DMS 273 treated with DMSO at 0.1 percent for 48 hours (cell line): ENCODE results near the gene CTU2.

ENCODE experiments used
- DNase-seq: peaks from one replicate; lab custom pipeline; 2025; lab: John Stamatoyannopoulos, UW

Gene CTU2

GRCh38 chr16:88681709-88682451, 24.4 kb upstream of the CTU2 start:
- no peak for DNase-seq

- no peak for DNase-seq
These were observed 21.6 kb upstream of the CTU2 start for GRCh38 chr16:88684569-88685155.

- DNase-seq = no peak
These were observed 20.9 kb upstream of the CTU2 start for GRCh38 chr16:88685156-88686061.

DNA sequence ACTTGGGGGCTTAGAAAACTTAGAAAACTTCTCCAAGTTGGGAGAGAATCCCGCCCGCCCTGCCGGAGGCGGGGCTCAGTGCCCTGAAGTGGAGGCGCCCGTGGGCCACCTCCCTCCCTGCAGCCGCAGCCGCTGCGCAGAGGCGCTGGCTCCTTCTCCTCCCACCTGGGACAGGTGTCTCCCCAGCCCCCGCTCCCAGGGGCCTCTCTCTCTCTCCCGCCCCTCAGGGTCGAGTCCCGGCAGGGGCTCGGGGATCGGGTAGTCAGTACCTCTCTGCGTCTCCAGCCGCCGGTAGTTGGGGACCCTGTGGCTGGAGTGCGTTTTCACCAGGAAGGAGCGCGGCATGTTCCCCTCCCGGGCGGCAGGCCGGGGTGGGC, 20.3 kb upstream of the CTU2 start:
- no peak for DNase-seq

- no peak for DNase-seq
These were observed 19.7 kb upstream of the CTU2 start, which contains the start of gene SNAI3 for GRCh38 chr16:88686439-88687253. SNAI3 (minus strand) TSS chr16:88686507; CDS start chr16:88686406, 101 bp downstream.

- no peak for DNase-seq
These were observed 19.1 kb upstream of the CTU2 start for GRCh38 chr16:88687254-88687576.

- DNase-seq = no peak
These were observed 18.7 kb upstream of the CTU2 start for GRCh38 chr16:88687676-88688012.

DNA sequence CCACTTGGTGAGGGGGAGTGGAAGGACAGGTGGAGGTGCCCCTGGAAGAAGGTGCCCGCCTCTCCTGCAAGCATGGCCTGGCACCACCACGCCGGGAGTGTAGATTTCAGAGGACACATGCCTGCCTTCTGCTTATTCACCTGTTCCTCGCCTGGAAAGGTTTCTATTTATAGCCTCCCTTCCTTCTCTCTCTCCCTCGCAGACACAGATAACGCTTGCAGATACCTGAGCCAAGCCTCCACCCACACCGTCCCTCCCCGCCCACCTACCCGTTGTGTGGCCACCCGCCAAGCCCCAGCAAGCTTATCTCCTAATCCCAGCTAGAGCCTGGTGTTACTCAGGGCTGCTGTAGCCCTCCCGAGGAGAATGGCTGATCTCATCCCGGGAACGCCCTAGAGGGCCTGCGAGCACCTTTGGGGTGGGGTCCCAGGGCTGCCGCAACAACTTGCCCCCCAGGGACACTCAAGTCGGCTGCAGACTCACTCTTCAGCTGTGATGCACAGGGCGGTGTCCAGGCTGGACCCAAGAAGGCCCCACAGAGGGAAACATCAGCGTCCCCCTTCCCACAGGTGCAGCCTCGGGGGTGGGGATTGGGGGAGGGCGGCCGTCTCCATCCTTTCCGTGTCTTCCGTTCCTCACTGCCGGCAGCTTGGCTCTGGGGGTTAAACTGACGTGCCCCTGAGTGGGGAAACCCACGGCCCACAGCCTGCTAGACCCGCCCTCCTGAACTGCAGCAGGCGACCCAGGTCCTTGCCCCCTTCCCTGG, 18.1 kb upstream of the CTU2 start:
- no peak for DNase-seq

GRCh38 chr16:88690341-88691128, 15.8 kb upstream of the CTU2 start:
- no peak for DNase-seq

GRCh38 chr16:88691129-88691813, 15.0 kb upstream of the CTU2 start:
- DNase-seq = no peak

DNA sequence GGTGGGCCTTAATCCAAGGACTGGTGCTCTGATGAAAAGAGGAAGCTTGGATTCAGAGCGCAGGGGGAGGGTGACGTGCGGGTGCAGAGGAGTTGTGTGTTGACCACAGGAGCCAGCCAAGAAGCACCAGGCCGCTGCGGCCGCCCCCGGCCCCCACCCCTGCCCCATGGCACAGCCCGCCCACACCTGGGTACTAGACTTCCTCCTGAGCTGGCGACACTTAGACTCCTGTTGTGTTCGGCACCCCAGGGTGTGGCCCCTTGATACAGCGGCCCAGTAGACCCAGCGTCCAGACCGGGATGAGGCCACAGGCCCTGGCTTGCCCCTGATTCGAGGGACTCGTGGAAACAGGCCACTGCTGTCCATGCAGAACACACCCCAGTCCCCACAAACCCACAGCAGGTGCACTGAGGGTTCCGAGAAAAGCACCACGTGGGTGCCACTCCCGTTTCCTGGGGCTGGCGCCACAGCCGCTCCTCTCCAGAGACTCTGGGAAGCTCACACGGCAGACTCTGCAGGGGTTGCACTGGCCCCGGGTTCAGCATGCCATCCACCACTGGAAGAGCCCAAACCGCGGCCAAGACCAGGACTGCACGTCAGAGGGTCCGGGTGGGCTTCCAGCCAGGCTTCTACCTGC, 14.3 kb upstream of the CTU2 start:
- no peak for DNase-seq

DNA sequence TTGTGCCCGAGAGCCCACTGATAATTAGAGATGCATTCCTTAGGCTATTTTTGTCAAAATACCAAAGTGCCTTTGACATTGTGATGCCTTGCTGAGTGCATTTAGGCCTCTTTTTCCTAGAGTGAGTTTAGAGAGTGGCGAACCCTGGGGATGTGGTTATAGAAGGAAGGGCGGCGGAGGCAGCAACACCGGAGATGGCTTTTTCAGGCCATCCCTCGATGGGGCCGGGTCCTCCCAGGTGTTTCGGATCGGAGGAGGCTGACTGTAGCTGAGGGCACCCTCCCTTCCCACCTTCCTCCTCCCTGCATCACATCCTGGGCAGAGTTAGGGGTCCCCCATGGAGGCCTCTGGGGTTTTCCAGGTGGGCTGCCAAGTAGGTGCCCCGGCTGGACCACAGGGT, 13.4 kb upstream of the CTU2 start:
- no peak for DNase-seq

- DNase-seq = no peak
These were observed 12.7 kb upstream of the CTU2 start for GRCh38 chr16:88693420-88694177.

GRCh38 chr16:88694221-88695087, 11.8 kb upstream of the CTU2 start:
- DNase-seq = no peak

DNA sequence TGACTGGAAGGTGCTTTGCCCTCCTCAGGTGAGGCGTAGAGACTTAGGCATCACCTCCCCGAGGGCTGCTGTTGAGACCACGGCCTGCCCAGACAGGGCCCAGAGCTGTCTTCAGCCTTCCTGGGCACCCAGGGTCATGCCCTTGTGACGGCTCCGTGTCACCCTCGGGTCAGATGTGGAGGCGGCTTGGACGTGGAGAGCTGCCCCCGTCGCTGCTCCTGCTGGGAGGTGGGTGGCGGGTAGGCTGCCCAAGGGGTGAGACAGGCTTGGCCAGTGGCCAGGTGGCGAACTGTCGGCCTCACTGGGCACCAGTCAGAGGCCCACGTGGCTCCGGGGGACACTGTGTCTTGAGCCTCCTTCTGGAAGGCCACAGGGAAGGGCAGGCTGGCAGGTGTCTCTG, 11.1 kb upstream of the CTU2 start:
- no peak for DNase-seq

- no peak for DNase-seq
These were observed 10.6 kb upstream of the CTU2 start for GRCh38 chr16:88695753-88696152.

DNA sequence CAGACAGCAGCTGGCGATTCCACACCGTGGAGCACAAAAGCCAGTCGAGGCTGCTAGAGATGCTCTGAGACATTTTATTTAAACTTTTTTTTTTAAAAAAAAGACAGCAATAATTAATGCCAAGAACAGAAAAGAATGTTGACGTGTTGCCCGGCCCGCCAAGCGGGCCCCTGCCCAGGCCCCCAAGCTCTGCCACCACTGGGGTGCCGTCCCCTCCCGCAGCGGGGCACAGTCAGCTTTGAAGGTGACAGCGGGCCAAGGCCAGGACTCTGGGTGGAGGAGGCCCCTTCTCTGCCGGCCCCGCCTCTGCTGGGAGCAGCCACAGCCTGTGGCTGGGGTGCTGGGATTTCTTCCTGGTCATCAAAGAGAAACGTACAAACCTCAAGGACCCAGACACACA, 9.9 kb upstream of the CTU2 start:
- DNase-seq = no peak
